Neural progenitor cell (in vitro differentiated cells): ENCODE measurements around the gene ZNF844.

Source experiments
- EZH2 ChIP-seq: fragments of 200-600 bp; sonication (generic); IDR thresholded peaks from 2 replicates; pipeline ENCODE4 v1.6.1; 2017; ENCODE audit warnings: antibody characterized with exemption, mild to moderate bottlenecking, moderate library complexity
- EZH2phosphoT487 ChIP-seq: fragments of 200-600 bp; sonication (generic); IDR thresholded peaks from 2 replicates; pipeline ENCODE4 v1.6.1; 2017; ENCODE audit warnings: antibody characterized with exemption
- TF ChIP-seq, protein P1 (sequence below): fragments of 200-600 bp; sonication (generic); IDR thresholded peaks from 2 replicates; pipeline ENCODE4 v1.5.1; 2017; ENCODE audit warnings: antibody characterized with exemption, mild to moderate bottlenecking

DNA sequence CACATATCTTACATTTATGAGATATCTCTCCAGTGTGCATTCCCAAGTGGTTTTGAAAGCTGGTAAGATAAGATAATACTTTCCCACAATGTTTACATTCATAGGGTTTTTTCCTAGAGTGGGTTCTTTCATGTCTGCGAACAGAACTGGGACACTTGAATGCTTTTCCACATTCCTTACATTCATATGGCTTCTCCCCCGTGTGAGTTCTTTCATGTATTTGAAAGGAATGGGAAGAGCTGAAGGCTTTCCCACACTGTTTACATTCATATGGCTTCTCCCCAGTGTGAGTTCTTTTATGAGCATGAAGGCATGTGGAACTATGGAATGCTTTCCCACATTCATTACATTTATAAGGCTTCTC, 48.8 kb upstream of the ZNF844 start:
- TF ChIP-seq, protein P1, sequence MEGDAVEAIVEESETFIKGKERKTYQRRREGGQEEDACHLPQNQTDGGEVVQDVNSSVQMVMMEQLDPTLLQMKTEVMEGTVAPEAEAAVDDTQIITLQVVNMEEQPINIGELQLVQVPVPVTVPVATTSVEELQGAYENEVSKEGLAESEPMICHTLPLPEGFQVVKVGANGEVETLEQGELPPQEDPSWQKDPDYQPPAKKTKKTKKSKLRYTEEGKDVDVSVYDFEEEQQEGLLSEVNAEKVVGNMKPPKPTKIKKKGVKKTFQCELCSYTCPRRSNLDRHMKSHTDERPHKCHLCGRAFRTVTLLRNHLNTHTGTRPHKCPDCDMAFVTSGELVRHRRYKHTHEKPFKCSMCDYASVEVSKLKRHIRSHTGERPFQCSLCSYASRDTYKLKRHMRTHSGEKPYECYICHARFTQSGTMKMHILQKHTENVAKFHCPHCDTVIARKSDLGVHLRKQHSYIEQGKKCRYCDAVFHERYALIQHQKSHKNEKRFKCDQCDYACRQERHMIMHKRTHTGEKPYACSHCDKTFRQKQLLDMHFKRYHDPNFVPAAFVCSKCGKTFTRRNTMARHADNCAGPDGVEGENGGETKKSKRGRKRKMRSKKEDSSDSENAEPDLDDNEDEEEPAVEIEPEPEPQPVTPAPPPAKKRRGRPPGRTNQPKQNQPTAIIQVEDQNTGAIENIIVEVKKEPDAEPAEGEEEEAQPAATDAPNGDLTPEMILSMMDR: no peak
- TF ChIP-seq EZH2 (no peak), EZH2phosphoT487 (no peak)
